Measurements from ENCODE around the gene POLR2C. TPM values are rescaled to one million over a fixed set of nuclear protein-coding genes. Genes with fewer than 3 reads are reported as not detected.

The POLR2C gene
- total and polyA plus RNA-seq, 2 experiments from 2014 or later, result 37.6 to 123 TPM

- TF ChIP-seq ZNF462 (CRISPR knock-in tag; IDR thresholded peaks at IDR 0.05), result no peak
Observed at GRCh38 chr16:57468346-57468745, 5.9 kb downstream of the POLR2C start (continued).

- Histone ChIP-seq H3K79me2 (replicated peaks; ENCODE audit: insufficient read depth) (peaks cover 23% of the 10 kb centered on the region), H4K20me1 (replicated peaks; ENCODE audit: insufficient read depth) (peaks cover 7% of the 10 kb centered on the region), H3K36me3 (ENCODE audit: insufficient read depth) (peaks cover 47% of the 10 kb centered on the region), H3K4me3 (no peak overlapping the region), H3F3A (replicated peaks; ENCODE audit: low read depth) (0 out of 2 replicates have a peak, but pooled peaks cover 8% of the 10 kb centered on the region), H3K4me2 (no peak overlapping the region), H3K9me2 (ENCODE audit: insufficient read depth) (no peaks in the 10 kb centered on the region), H3K4me1 (ENCODE audit: insufficient read depth) (peaks cover 21% of the 10 kb centered on the region), H2AFZ (no peak overlapping the region), H3K27ac (ENCODE audit: low read depth) (no peak overlapping the region), H3K27me3 (ENCODE audit: insufficient read depth) (no peaks in the 10 kb centered on the region)
- H3K27me3 Mint-ChIP-seq (ENCODE audit: insufficient read depth, low read depth, poor library complexity), result peaks cover 5% of the 10 kb centered on the region
- peaks cover 70% of the 10 kb centered on the region for H3K36me3 Mint-ChIP-seq (ENCODE audit: low read depth)
- H3K27ac Mint-ChIP-seq, result no peak overlapping the region
- DNase-seq (ENCODE audit: low spot score) (no peak), ATAC-seq (no peak)
- H3K4me3 Mint-ChIP-seq, result no peak overlapping the region
- H3K4me1 Mint-ChIP-seq, result peaks cover 32% of the 10 kb centered on the region
- H3K9me3 Mint-ChIP-seq, result no peaks in the 10 kb centered on the region
- TF ChIP-seq ETS1 (IDR thresholded peaks at IDR 0.05) (no peak), ZNF331 (CRISPR knock-in tag; IDR thresholded peaks at IDR 0.05; ENCODE audit: low read depth) (no peak), CREB1 (CRISPR knock-in tag; IDR thresholded peaks at IDR 0.05; ENCODE audit: low read depth) (no peak), EZH2phosphoT487 (IDR thresholded peaks at IDR 0.05; ENCODE audit: unreplicated experiment) (no peak), EZH2 (IDR thresholded peaks at IDR 0.05; ENCODE audit: low read depth, unreplicated experiment) (no peak), ZNF114 (CRISPR knock-in tag; IDR thresholded peaks at IDR 0.05) (no peak), STAT1 (IDR thresholded peaks at IDR 0.05; ENCODE audit: unreplicated experiment) (no peak), REST (IDR thresholded peaks at IDR 0.05; ENCODE audit: unreplicated experiment) (no peak), NANOG (IDR thresholded peaks at IDR 0.05; ENCODE audit: borderline replicate concordance) (no peak)
Observed at GRCh38 chr16:57469046-57469445, 6.6 kb downstream of the POLR2C start.

Measured in GM23338 (cell line).